Testis (tissue), 3 donors: ENCODE results near the gene KDM6A. TPM values are rescaled to one million over a fixed set of nuclear protein-coding genes. Genes with fewer than 3 reads are reported as not detected.
"Not testable (repeated sequence)": the region's sequence is repeated elsewhere in the genome, so short reads cannot be mapped to it uniquely, and the experiment has no call there.

Experiments
- DNase-seq: peaks from one replicate; pipeline ENCODE4 v3.0.0-alpha.2; 2019
- H3K27ac ChIP-seq, 2 donors: fragments of 200-600 bp; sonication (generic); one replicate each; pipeline ENCODE4 v1.5.1; 2019
- H3K27me3 ChIP-seq: fragments of 200-600 bp; sonication (generic); one replicate; pipeline ENCODE4 v1.5.1; 2019
- H3K36me3 ChIP-seq: fragments of 200-600 bp; sonication (generic); one replicate; pipeline ENCODE4 v1.5.1; 2017; ENCODE audit warnings: low read depth; ENCODE audit errors: missing control alignments
- H3K4me1 ChIP-seq: fragments of 200-600 bp; sonication (generic); one replicate; pipeline ENCODE4 v1.5.1; 2019
- H3K4me3 ChIP-seq, 2 donors: fragments of 200-600 bp; sonication (generic); one replicate each; pipeline ENCODE4 v1.5.1; 2017 to 2019
- H3K9me3 ChIP-seq: fragments of 200-600 bp; sonication (generic); one replicate; pipeline ENCODE4 v1.5.1; 2017
- POLR2A ChIP-seq: fragments of 450-650 bp; IDR thresholded peaks from one replicate; pipeline ENCODE4 v1.6.1; 2017; ENCODE audit warnings: antibody characterized with exemption, mild to moderate bottlenecking, moderate library complexity
- WGBS, 2 donors: methylation state at CpG; one replicate each; pipeline ENCODE4 v1.1.5; 2018; 5-methylcytosine and 5-hydroxymethylcytosine counted together
- intact Hi-C: fragments of 100-400 bp; cut with DNase I; formaldehyde crosslinking; loops from one replicate; pipeline ENCODE4 v1.15.1; 2023; ENCODE audit warnings: low total_unique reads
- polyA plus RNA-seq: library from polyadenylated mRNA; stranded (reverse); fragments of 350-450 nt; fragmentation: Illumina TruSeq; extraction: RNeasy Lipid Tissue Mini Kit (QIAGEN cat#74804); gene quantifications from one replicate; pipeline ENCODE4 v1.2.3, GENCODE V29; 2014; ENCODE audit warnings: low read depth, low replicate concordance; ENCODE audit not compliant: insufficient read depth
- total RNA-seq, 2 donors: library from RNA; depleted of rRNA; stranded (reverse); fragments of >200 nt; gene quantifications; one replicate each; pipeline ENCODE4 v1.2.3, GENCODE V29; 2016
- TF ChIP-seq, protein P1 (sequence below), 3 experiments: fragments of 450-650 bp in 2 of 3; fragments of 200-600 bp in 1 of 3; sonication (generic) in 1 of 3; IDR thresholded peaks; one replicate each; pipeline ENCODE4 v1.5.1; 2016 to 2019; ENCODE audit warnings: antibody characterized with exemption in 3 of 3, mild to moderate bottlenecking in 2 of 3, moderate library complexity in 1 of 3

KDM6A gene
- total and polyA plus RNA-seq, 3 donors from 2014 or later = 27.2 to 57.7 (median 56.7) TPM

DNA sequence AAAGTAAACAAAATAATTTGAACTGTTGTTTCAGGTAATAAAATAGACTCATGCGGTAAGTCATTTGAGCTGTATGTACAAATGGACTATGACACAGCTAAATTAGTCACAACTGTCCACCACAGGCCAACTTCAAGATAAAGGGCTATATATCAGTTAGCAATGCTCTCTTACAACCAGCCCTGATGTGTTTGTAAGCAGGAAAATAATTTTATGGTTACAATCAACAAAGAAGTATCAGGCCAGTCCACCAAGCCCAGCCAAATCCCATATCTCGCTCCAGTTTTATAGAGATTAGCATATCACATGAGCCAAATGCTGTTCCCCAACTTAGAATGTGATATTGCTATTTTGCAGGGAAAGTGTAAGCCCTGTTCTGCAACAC, 29.7 kb upstream of the KDM6A start:
- Histone ChIP-seq H3K36me3 (no peaks in the 10 kb centered on the region), H3K4me1 (no peaks in the 10 kb centered on the region), H3K4me3 (no peak overlapping the region), H3K27me3 (no peaks in the 10 kb centered on the region), H3K9me3 (no peaks in the 10 kb centered on the region), H3K27ac (no peak overlapping the region)
- intact Hi-C loops = no loop called here
- no peak for TF ChIP-seq POLR2A
- TF ChIP-seq, protein P1, sequence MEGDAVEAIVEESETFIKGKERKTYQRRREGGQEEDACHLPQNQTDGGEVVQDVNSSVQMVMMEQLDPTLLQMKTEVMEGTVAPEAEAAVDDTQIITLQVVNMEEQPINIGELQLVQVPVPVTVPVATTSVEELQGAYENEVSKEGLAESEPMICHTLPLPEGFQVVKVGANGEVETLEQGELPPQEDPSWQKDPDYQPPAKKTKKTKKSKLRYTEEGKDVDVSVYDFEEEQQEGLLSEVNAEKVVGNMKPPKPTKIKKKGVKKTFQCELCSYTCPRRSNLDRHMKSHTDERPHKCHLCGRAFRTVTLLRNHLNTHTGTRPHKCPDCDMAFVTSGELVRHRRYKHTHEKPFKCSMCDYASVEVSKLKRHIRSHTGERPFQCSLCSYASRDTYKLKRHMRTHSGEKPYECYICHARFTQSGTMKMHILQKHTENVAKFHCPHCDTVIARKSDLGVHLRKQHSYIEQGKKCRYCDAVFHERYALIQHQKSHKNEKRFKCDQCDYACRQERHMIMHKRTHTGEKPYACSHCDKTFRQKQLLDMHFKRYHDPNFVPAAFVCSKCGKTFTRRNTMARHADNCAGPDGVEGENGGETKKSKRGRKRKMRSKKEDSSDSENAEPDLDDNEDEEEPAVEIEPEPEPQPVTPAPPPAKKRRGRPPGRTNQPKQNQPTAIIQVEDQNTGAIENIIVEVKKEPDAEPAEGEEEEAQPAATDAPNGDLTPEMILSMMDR (IDR thresholded peaks at IDR 0.05) = no peak
- no peak for DNase-seq
- 43 to 55% methylated on average over 2 of the region's 2 CpGs for WGBS, 2 donors

DNA sequence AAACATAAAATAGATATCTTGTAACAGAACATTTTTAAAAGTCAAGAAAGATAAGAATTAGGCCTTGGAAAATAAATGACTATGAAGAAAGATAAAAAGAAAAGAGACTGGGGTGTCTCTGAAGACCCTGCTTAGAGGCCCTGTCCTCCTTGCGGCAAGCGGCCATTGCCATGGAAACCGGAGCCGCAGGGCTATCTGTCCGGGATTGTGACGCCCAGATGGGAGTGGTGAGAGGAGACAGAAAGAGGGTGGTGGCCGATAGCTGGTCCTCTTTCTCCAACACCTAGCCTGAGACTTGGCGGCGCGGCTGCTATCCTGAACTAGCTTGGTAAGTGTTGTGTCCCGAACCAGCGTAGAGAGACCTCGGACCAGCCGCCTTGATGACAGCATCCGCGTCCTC, 29.2 kb upstream of the KDM6A start, which contains the start of gene DUSP21:
Gene DUSP21 (plus strand): TSS at position 269 of the 400 bp plus-strand sequence. CDS start 112 bp downstream, at position 381.
- 50 to 69% methylated on average over 15 to 16 of the region's 16 CpGs for WGBS, 2 donors
- TF ChIP-seq POLR2A = no peak
- TF ChIP-seq, protein P1 (IDR thresholded peaks at IDR 0.05) = no peak
- Histone ChIP-seq H3K4me3 (no peak within 1 kb of the TSS), H3K9me3 (no peaks in the 10 kb centered on the region), H3K4me1 (no peaks in the 10 kb centered on the region), H3K36me3 (no peaks in the 10 kb centered on the region), H3K27me3 (no peaks in the 10 kb centered on the region), H3K27ac (no peak within 1 kb of the TSS)
- intact Hi-C loops = no loop called here
- peak; percentile 54 for DNase-seq

DNA sequence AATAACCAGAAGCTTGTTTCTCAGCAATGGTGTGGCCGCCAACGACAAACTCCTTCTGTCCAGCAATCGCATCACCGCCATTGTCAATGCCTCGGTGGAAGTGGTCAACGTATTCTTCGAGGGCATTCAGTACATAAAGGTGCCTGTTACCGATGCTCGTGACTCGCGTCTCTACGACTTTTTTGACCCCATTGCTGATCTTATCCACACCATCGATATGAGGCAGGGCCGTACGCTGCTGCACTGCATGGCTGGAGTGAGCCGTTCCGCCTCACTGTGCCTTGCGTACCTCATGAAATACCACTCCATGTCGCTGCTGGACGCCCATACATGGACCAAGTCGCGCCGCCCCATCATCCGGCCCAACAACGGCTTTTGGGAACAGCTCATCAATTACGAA, 28.8 kb upstream of the KDM6A start:
- no peak for DNase-seq
- 57 to 81% methylated on average over 1 to 26 of the region's 26 CpGs for WGBS, 2 donors
- Histone ChIP-seq H3K27me3 (no peaks in the 10 kb centered on the region), H3K4me1 (no peaks in the 10 kb centered on the region), H3K27ac (no peak overlapping the region), H3K36me3 (no peaks in the 10 kb centered on the region), H3K9me3 (no peaks in the 10 kb centered on the region), H3K4me3 (no peak overlapping the region)
- intact Hi-C loops = no loop called here
- TF ChIP-seq, protein P1 (IDR thresholded peaks at IDR 0.05) = no peak
- TF ChIP-seq POLR2A = no peak

DNA sequence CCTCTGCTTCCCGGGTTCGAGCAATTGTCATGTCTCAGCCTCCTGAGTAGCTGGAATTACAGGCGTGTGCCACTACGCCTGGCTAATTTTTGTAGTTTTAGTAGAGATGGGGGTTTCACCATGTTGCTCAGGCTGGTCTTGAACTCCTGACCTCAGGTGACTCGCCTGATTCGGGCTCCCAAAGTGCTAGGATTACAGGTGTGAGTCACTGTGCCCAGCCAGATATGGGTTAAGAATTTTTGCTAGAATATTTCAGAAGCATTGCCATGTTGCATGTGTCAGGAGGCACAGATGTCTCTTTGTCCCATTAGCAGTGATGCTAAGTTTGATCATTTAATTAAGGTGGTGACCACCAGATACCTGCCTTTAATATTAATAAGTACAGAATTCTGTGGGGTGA, 22.1 kb upstream of the KDM6A start:
- WGBS, 2 donors = 62 to 73% methylated on average over 3 to 6 of the region's 6 CpGs
- H3K27me3 ChIP-seq, H3K4me3 ChIP-seq, H3K4me1 ChIP-seq, intact Hi-C loops, H3K36me3 ChIP-seq, H3K9me3 ChIP-seq, DNase-seq: not testable (repeated sequence)
- H3K27ac ChIP-seq = peak overlapping the region in 1 of 2 donors; percentile 36

DNA sequence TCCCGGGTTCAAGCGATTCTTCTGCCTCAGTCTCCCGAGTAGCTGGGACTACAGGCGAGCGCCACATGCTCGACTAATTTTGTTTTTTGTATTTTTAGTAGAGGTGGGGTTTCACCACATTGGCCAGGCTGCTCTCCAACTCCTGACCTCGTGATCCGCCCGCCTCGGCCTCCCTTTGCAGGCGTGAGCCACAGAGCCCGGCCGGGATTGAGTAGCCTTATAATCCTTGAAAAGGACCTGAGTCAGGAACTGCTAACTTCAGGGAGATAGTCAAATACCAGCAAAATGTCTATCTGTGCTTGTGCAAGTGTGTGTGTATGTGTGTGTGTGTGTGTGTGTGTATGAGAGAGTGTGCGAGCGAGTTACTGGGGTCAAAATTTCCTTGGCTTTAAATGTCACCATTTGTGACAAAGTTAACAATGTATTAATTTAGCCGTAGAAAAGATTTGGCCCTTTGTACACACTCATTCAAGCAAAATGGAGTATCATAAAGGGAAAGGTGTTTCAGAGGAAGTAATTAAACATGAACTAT, 1.8 kb upstream of the KDM6A start:
- intact Hi-C loops = no loop called here
- TF ChIP-seq, protein P1 (IDR thresholded peaks at IDR 0.05) = no peak
- no peak for TF ChIP-seq POLR2A
- H3K4me1 ChIP-seq = no peaks in the 10 kb centered on the region
- no peaks in the 10 kb centered on the region for H3K36me3 ChIP-seq
- H3K9me3 ChIP-seq = no peaks in the 10 kb centered on the region
- no peaks in the 10 kb centered on the region for H3K27me3 ChIP-seq
- DNase-seq = peak; percentile 57
- WGBS, 2 donors = 28 to 31% methylated on average over 3 to 16 of the region's 16 CpGs
- H3K4me3 ChIP-seq = no peak overlapping the region
- no peak overlapping the region for H3K27ac ChIP-seq
